OCI-LY7 (cell line): ENCODE measurements around the gene GOLT1A.

Source experiments
- EZH2phosphoT487 ChIP-seq: fragments of 200-600 bp; sonication (generic); IDR thresholded peaks from 2 replicates; pipeline ENCODE4 v1.6.1; 2018; ENCODE audit warnings: low read depth, borderline replicate concordance, mild to moderate bottlenecking, mixed run types, antibody characterized with exemption, low read length, moderate library complexity, mixed read lengths
- TF ChIP-seq, protein P1 (sequence below): fragments of 200-600 bp; sonication (generic); conservative IDR thresholded peaks from 2 replicates; pipeline ENCODE4 v1.5.1; 2014; ENCODE audit warnings: mild to moderate bottlenecking, antibody characterized with exemption, low read length, moderate library complexity, mixed read lengths

DNA sequence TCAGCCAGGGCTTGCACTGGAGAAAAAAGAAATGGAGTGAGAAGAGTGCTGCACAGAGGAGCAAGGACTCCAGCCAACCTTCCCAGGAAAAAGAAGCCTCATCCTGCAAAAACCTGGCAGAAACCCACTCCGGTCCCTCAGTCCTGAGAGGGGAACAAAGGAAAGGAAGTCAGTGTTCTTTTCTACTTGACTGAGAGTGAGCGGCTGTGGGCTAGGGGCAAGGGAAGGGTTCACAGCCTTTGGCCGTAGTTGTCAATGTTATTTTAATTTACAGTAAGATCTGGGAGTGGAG is 8.9 kb upstream of the GOLT1A start:
- TF ChIP-seq, protein P1, sequence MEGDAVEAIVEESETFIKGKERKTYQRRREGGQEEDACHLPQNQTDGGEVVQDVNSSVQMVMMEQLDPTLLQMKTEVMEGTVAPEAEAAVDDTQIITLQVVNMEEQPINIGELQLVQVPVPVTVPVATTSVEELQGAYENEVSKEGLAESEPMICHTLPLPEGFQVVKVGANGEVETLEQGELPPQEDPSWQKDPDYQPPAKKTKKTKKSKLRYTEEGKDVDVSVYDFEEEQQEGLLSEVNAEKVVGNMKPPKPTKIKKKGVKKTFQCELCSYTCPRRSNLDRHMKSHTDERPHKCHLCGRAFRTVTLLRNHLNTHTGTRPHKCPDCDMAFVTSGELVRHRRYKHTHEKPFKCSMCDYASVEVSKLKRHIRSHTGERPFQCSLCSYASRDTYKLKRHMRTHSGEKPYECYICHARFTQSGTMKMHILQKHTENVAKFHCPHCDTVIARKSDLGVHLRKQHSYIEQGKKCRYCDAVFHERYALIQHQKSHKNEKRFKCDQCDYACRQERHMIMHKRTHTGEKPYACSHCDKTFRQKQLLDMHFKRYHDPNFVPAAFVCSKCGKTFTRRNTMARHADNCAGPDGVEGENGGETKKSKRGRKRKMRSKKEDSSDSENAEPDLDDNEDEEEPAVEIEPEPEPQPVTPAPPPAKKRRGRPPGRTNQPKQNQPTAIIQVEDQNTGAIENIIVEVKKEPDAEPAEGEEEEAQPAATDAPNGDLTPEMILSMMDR, result no peak
- TF ChIP-seq EZH2phosphoT487, result no peak
